GM18517 (cell line): ENCODE data around the gene ZNF738.

ENCODE experiments used
- ATAC-seq: cut with Tn5 transposase; IDR thresholded peaks from one replicate; pipeline ENCODE4 v1.9.1; 2021; ENCODE audit warnings: mild to moderate bottlenecking, moderate library complexity; ENCODE audit not compliant: unreplicated experiment

Gene ZNF738

GRCh38 chr19:21422244-21422643, 63.4 kb downstream of the ZNF738 start:
- no peak for ATAC-seq

GRCh38 chr19:21423057-21424041, 64.5 kb downstream of the ZNF738 start:
- ATAC-seq: no peak
